Regular cardiac myocyte (primary cell): Measurements from ENCODE around the gene OVOL1. TPM values are rescaled to one million over a fixed set of nuclear protein-coding genes. Genes with fewer than 3 reads are reported as not detected.

Experiments used
- total RNA-seq: library from RNA; depleted of rRNA; stranded (reverse); fragments of >200 nt; gene quantifications from 2 replicates; pipeline ENCODE4 v1.2.3, GENCODE V29; 2014

The OVOL1 gene
- under 0.01 TPM in 1 of 2 replicates, not detected in the other for total RNA-seq

DNA sequence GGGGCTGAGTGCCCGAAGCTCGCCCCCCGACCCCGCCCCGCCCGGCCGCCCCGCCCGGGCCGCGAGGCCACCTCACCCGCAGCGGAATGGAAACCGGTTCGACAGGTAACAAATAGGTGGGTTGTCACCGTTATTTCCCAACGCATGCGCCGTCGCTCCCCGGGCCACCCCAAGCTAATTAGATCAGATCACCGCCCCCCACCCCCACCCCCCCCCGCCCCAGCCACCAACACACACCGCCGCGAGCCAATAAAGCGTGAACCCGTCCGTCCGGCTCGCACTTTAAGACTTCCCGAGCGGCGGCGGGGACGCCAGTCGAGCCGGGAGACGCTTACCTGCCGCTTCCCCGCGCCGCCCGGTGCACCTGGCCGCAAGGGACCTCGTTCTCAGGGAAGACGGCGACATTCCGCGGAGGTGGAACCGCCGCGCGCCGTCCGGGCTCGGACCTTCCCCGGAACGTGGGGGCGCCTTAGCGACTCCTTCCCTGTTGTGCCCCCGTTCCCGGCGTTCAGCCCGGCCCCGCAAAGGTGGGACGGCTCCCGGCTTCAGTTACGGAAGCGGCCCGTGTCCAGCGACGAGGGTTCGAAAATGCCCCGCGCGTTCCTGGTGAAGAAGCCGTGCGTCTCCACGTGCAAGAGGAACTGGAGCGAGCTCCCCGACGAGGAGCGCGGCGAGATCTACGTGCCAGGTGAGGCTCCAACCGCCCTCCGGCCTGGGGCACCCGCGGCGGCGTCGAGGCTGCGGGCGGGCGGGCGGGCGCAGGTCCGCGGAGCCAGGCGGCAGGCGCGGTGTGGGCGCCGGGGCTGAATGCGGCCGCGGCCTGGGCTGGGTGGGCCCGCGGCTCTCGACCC, at the start of gene OVOL1:
TSS of gene OVOL1 (plus strand) at position 278 of the 851 bp plus-strand sequence. CDS start at position 589, 311 bp downstream.

GRCh38 chr11:65780770-65781151, 6.1 kb upstream of the OVOL1 start, which contains the start of gene AP5B1:
Gene AP5B1 (minus strand): TSS chr11:65780976. CDS start chr11:65780591, 385 bp downstream.

DNA sequence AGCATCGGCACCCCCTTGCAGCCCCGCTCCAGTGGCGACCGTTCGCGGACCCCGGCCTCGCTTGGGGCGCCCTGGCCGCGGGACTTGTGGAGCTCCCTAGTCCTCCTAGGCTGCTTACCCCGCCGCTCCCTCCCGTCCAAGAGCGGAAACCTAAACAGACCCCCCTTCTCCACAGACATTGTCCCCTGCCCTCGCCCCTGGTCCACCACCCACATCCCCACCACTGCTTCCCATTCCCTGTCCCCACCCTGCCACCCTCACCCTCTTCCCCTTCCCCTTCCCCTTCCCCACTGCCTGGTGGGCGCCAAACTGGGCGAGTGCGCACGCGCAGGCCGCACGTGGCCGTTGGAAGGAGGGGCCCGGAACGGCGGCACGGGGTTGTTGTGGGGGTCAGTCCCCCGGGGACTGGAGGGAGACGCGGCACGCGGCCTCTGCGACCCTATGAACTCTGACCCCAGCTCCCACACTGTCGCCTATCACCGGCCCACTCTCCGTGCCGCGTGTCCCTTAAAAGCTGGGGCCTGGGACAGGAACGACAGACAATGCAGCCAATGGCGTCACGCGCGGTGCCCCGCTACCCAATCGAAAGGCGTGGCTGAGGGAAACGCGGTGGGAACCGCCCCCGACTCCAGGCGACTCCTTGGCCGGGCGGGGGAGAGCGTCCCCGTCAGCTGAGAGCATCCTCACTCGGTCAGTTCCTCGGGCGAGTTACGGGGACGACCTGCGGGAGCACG, 46.6 kb downstream of the OVOL1 start, which contains the start of gene SNX32:
TSS of gene SNX32 (plus strand) at position 667 of the 734 bp plus-strand sequence. CDS start 103 bp downstream, outside the sequence.

Other genes starting within 250 kb of the OVOL1 start
- 33.3 and 34.5 TPM in 2 replicates for gene LTBP3, start 228.7 kb upstream of the OVOL1 start, total RNA-seq
- 30.4 and 73.8 TPM in 2 replicates for gene ZNRD2, start 216.6 kb upstream of the OVOL1 start, total RNA-seq
- 12.7 and 35.5 TPM in 2 replicates for gene FAM89B, start 214.5 kb upstream of the OVOL1 start, total RNA-seq
- gene EHBP1L1, start 211.0 kb upstream of the OVOL1 start, total RNA-seq = 68.2 and 106 TPM in 2 replicates
- under 0.01 TPM in 1 of 2 replicates, not detected in the other for gene KCNK7, start 191.3 kb upstream of the OVOL1 start, total RNA-seq
- gene MAP3K11, start 172.8 kb upstream of the OVOL1 start, total RNA-seq = 17.2 and 30.5 TPM in 2 replicates
- 9.3 and 23.8 TPM in 2 replicates for gene PCNX3, start 171.3 kb upstream of the OVOL1 start, total RNA-seq
- 10.1 and 19.9 TPM in 2 replicates for gene SIPA1, start 149.0 kb upstream of the OVOL1 start, total RNA-seq
- 12.7 and 22.6 TPM in 2 replicates for gene RELA, start 124.1 kb upstream of the OVOL1 start, total RNA-seq
- gene KAT5, start 74.8 kb upstream of the OVOL1 start, total RNA-seq = 33.5 and 36.6 TPM in 2 replicates
- gene RNASEH2C, start 66.3 kb upstream of the OVOL1 start, total RNA-seq = 33.0 and 59.0 TPM in 2 replicates
- 7.7 and 8.5 TPM in 2 replicates for gene AP5B1, start 6.1 kb upstream of the OVOL1 start, total RNA-seq
- 0.38 and 2.5 TPM in 2 replicates for gene SNX32, start 46.9 kb downstream of the OVOL1 start, total RNA-seq
- gene CFL1, start 71.1 kb downstream of the OVOL1 start, total RNA-seq = 677 and 1,304 TPM in 2 replicates
- 45.4 and 48.7 TPM in 2 replicates for gene MUS81, start 73.4 kb downstream of the OVOL1 start, total RNA-seq
- gene EFEMP2, start 85.7 kb downstream of the OVOL1 start, total RNA-seq = 44.9 and 71.0 TPM in 2 replicates
- gene CTSW, start 92.8 kb downstream of the OVOL1 start, total RNA-seq = not detected in 2 replicates
- gene FIBP, start 101.4 kb downstream of the OVOL1 start, total RNA-seq = 128 and 212 TPM in 2 replicates
- 80.3 and 108 TPM in 2 replicates for gene CCDC85B, start 103.6 kb downstream of the OVOL1 start, total RNA-seq
- gene FOSL1, start 113.3 kb downstream of the OVOL1 start, total RNA-seq = 17.5 and 28.6 TPM in 2 replicates
- gene C11orf68, start 132.0 kb downstream of the OVOL1 start, total RNA-seq = 17.1 and 21.1 TPM in 2 replicates
- gene DRAP1, start 132.4 kb downstream of the OVOL1 start, total RNA-seq = 130 and 436 TPM in 2 replicates
- gene TSGA10IP, start 158.4 kb downstream of the OVOL1 start, total RNA-seq = not detected in 2 replicates
- gene SART1, start 174.7 kb downstream of the OVOL1 start, total RNA-seq = 28.5 and 63.6 TPM in 2 replicates
- gene EIF1AD, start 215.1 kb downstream of the OVOL1 start, total RNA-seq = 26.8 and 40.8 TPM in 2 replicates
- gene BANF1, start 215.4 kb downstream of the OVOL1 start, total RNA-seq = 10.7 and 54.1 TPM in 2 replicates
- gene CST6, start 224.9 kb downstream of the OVOL1 start, total RNA-seq = 0.38 and 0.56 TPM in 2 replicates
- gene CATSPER1, start 239.4 kb downstream of the OVOL1 start, total RNA-seq = under 0.01 and 0.19 TPM in 2 replicates